Osteoblast (primary cell): ENCODE data around the gene RGMA. TPM values are rescaled to one million over a fixed set of nuclear protein-coding genes. Genes with fewer than 3 reads are reported as not detected.
"Not testable (repeated sequence)": the region's sequence is repeated elsewhere in the genome, so short reads cannot be mapped to it uniquely, and the experiment has no call there.

Experiments
- DNase-seq: peaks from one replicate; pipeline ENCODE4 v3.0.0; 2011; ENCODE audit warnings: low spot score, mixed read lengths; ENCODE audit not compliant: insufficient read length; ENCODE audit errors: missing footprints
- H2AFZ ChIP-seq: 2 replicates; pipeline ENCODE4 v1.6.0; 2011; ENCODE audit warnings: mild to moderate bottlenecking, low read length
- H3K27ac ChIP-seq: 2 replicates; pipeline ENCODE4 v1.5.1; 2011; ENCODE audit warnings: mild to moderate bottlenecking, low read depth, low read length, moderate library complexity
- H3K27me3 ChIP-seq: 2 replicates; pipeline ENCODE4 v1.6.0; 2012; ENCODE audit warnings: mild to moderate bottlenecking, control low read depth, inconsistent platforms, low read length, moderate library complexity; ENCODE audit not compliant: insufficient read depth
- H3K36me3 ChIP-seq: 2 replicates; pipeline ENCODE4 v1.5.1; 2011; ENCODE audit warnings: mild to moderate bottlenecking, low read length, control low read depth, moderate library complexity; ENCODE audit not compliant: insufficient read depth
- H3K4me1 ChIP-seq: 2 replicates; pipeline ENCODE4 v1.5.1; 2011; ENCODE audit warnings: mild to moderate bottlenecking, low read length, control low read depth, moderate library complexity; ENCODE audit not compliant: insufficient read depth
- H3K4me2 ChIP-seq: 2 replicates; pipeline ENCODE4 v1.6.0; 2011; ENCODE audit warnings: mild to moderate bottlenecking, low read length; ENCODE audit not compliant: insufficient read depth
- H3K4me3 ChIP-seq: fragments of 200-600 bp; sonication (generic); 3 replicates; pipeline ENCODE4 v1.5.1; 2012; ENCODE audit warnings: mild to moderate bottlenecking, low read length, inconsistent platforms; ENCODE audit not compliant: insufficient read depth
- H3K79me2 ChIP-seq: 2 replicates; pipeline ENCODE4 v1.6.0; 2012; ENCODE audit warnings: mild to moderate bottlenecking, low read length, control low read depth, inconsistent platforms; ENCODE audit not compliant: insufficient read depth
- H3K9me3 ChIP-seq: 2 replicates; pipeline ENCODE4 v1.5.1; 2011; ENCODE audit warnings: low read depth, low read length, control low read depth
- H4K20me1 ChIP-seq: 2 replicates; pipeline ENCODE4 v1.6.0; 2012; ENCODE audit warnings: mild to moderate bottlenecking, low read length, control low read depth; ENCODE audit not compliant: insufficient read depth
- total RNA-seq: library from RNA; depleted of rRNA; stranded (reverse); fragments of >200 nt; gene quantifications from 2 replicates; pipeline ENCODE4 v1.2.3, GENCODE V29; 2012
- TF ChIP-seq, protein P1 (sequence below): IDR thresholded peaks from 2 replicates; pipeline ENCODE4 v1.5.1; 2011; ENCODE audit warnings: mild to moderate bottlenecking, low read depth, low read length, moderate library complexity; ENCODE audit errors: extremely low read depth

Gene RGMA
- total RNA-seq, 1 donor, result 2.5 TPM

DNA sequence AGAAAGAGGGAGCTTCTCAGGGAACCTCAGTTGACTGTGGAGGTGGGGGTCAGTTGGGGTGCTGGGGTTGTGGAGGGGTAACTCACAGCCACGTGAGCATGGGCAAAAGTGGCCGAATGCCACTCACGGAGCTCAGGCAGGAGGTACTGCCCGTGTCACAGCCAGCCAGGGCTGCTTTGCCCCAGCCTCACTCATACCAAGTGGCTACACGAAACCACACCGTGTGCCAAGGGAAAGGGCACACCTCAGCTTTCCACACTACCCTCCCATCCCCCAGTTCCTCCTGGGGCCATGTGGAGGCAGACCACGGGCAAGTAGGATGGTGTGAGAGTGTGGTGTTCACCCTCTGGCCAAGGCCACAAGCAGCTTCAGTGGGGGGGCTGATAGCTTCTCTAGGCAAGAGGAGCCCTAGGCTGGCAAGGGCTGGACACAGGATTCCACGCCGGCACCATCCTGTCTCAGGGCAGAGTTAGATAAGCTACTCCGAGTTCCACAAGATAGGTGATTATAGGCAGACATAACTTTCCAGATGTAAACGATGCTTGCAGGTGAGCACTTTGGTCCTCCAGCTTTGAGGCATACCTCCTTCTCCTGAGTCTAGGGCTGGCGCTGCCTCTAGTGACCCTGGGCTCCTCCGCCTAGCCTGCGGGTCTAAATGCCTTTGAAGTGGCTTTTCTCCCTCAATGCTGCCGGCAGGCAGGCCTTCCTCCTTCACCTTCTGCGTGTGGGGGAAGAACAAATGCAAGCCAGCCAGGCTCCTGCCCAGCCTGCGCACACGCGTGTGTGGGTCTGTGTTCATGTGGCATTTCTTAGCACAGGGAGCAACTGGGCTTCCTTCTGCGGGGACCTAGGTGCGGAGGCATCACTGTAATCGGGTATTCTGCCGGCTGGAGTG lies 25.0 kb downstream of the RGMA start:
- H3K9me3 ChIP-seq, result no peaks in the 10 kb centered on the region
- H4K20me1 ChIP-seq, result no peaks in the 10 kb centered on the region
- no peaks in the 10 kb centered on the region for H3K36me3 ChIP-seq
- H3K79me2 ChIP-seq, result no peaks in the 10 kb centered on the region
- TF ChIP-seq, protein P1, sequence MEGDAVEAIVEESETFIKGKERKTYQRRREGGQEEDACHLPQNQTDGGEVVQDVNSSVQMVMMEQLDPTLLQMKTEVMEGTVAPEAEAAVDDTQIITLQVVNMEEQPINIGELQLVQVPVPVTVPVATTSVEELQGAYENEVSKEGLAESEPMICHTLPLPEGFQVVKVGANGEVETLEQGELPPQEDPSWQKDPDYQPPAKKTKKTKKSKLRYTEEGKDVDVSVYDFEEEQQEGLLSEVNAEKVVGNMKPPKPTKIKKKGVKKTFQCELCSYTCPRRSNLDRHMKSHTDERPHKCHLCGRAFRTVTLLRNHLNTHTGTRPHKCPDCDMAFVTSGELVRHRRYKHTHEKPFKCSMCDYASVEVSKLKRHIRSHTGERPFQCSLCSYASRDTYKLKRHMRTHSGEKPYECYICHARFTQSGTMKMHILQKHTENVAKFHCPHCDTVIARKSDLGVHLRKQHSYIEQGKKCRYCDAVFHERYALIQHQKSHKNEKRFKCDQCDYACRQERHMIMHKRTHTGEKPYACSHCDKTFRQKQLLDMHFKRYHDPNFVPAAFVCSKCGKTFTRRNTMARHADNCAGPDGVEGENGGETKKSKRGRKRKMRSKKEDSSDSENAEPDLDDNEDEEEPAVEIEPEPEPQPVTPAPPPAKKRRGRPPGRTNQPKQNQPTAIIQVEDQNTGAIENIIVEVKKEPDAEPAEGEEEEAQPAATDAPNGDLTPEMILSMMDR, result no peak
- H3K27ac ChIP-seq, result no peak overlapping the region
- H2AFZ ChIP-seq, result no peak overlapping the region
- no peaks in the 10 kb centered on the region for H3K4me1 ChIP-seq
- H3K4me3 ChIP-seq, result no peak overlapping the region
- DNase-seq, result no peak
- H3K4me2 ChIP-seq, result no peak overlapping the region
- no peaks in the 10 kb centered on the region for H3K27me3 ChIP-seq

DNA sequence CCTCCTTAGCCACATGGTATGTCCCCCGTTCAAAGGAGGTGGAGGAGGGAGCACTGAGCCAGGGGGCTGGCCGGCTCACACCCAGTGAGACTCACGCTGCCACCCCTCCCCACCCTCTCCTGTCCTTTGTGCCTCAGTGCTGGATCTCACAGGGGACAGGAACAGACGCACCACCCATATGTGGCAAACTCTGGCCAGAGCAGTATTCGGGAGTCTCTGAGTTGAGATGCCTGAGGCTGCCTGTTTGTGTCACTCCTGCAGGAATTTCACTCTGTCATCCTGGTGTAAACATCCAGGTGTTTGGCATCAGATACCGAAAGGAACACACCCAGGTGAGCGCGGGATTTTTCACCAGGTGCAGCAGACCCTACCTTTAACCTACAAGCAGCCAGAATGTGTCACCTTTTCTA lies 25.7 kb downstream of the RGMA start:
- Histone ChIP-seq H3K4me3 (no peak overlapping the region), H3K36me3 (no peaks in the 10 kb centered on the region), H3K4me2 (no peak overlapping the region), H3K4me1 (no peaks in the 10 kb centered on the region), H3K27me3 (no peaks in the 10 kb centered on the region), H2AFZ (no peak overlapping the region), H3K9me3 (no peaks in the 10 kb centered on the region), H3K27ac (no peak overlapping the region), H3K79me2 (no peaks in the 10 kb centered on the region), H4K20me1 (no peaks in the 10 kb centered on the region)
- TF ChIP-seq, protein P1, result no peak
- DNase-seq, result peak; percentile 82

DNA sequence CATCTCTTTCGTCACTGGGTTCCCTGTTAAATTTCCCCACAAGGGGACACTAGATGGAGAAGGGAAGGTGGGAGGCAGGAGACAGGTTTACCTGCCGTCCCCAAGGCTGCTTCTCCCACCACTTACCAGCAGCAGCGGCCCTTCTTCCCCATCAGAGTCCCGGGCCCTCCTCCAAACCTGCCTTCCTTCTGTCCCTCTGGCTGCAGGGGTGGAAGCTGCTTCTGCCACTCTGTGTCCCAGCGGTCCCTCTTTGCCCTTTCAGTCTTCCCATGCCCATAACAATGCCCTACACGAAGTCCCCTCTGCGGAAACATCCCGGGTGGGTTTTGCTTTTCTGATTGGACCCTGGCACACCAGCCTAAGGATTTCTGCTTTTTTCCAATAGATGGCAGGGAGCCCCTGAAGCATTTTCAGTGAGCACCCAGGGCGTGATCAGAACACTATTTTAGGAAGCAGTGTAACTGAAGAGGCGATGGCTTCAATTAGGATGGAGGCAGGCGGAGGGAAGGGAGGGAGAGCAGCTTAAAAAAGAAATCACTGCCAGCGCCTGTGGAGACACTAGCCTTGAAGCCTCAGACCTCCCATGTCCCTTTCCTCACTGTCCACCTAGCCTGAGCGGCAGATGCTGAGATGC lies 26.3 kb downstream of the RGMA start:
- H3K4me2 ChIP-seq, H3K79me2 ChIP-seq, H3K4me1 ChIP-seq, H3K27me3 ChIP-seq, H3K4me3 ChIP-seq, H3K9me3 ChIP-seq, H2AFZ ChIP-seq, H4K20me1 ChIP-seq, H3K27ac ChIP-seq, H3K36me3 ChIP-seq, DNase-seq: not testable (repeated sequence)

DNA sequence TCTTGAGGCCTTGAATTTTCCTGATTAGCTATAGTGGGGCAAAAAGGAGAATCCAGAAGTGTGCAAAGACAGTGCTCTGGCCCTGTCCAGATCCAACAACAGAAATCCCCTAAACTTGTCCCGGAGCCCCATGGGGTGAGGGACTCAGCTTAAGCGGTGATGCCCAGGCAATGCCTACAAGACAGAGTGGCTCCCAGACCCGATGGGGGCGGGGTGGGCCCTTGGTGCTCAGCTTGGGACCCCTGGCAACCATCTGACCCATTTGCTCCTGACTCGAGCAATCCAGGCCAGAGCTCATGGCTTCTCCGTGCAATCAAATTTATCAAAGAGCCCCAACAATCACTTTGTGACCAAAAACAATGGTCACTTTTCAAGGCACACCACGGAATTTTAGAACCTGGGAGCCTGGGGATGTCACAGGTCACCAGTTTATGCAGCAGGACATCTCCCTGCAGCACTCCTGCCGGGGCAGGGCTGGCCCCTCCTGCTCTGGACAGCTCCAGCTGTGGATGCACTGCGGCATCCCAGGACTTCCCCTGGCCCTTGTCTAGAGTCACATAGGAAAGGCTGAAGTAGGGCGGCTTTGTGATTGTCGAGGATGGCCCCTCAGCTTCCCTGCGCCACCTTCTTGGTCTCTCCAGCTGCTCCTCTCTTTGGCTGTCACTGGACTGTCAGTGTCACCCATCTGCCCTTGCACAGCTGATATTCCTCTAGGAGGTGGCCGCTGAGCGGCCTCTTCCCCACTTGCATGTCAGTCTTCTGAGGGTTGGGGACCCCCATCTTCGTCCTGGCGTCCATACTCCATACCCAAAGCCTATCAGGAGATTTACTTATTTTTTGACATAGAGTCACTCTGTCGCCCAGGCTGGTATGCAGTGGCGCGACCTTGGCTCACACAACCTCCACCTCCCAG lies 28.4 kb downstream of the RGMA start:
- H3K9me3 ChIP-seq, result no peaks in the 10 kb centered on the region
- H3K4me2 ChIP-seq, result no peak overlapping the region
- H3K27ac ChIP-seq, result no peak overlapping the region
- no peaks in the 10 kb centered on the region for H3K79me2 ChIP-seq
- no peaks in the 10 kb centered on the region for H4K20me1 ChIP-seq
- no peak overlapping the region for H2AFZ ChIP-seq
- DNase-seq, result no peak
- TF ChIP-seq, protein P1, result no peak
- H3K36me3 ChIP-seq, result no peaks in the 10 kb centered on the region
- H3K4me1 ChIP-seq, result no peaks in the 10 kb centered on the region
- H3K4me3 ChIP-seq, result no peak overlapping the region
- H3K27me3 ChIP-seq, result no peaks in the 10 kb centered on the region
